Ishikawa (cell line): ENCODE data around the gene PLXNA2.

Experiments used
- CEBPB ChIP-seq: IDR thresholded peaks from 2 replicates; pipeline ENCODE4 v1.6.1; 2012
- CREB1 ChIP-seq: IDR thresholded peaks from 2 replicates; pipeline ENCODE4 v1.6.1; 2012; ENCODE audit warnings: low read depth
- EGR1 ChIP-seq: IDR thresholded peaks from 2 replicates; pipeline ENCODE4 v1.6.1; 2012
- EP300 ChIP-seq: IDR thresholded peaks from 2 replicates; pipeline ENCODE4 v1.6.1; 2012; ENCODE audit warnings: borderline replicate concordance
- FOXM1 ChIP-seq: IDR thresholded peaks from 2 replicates; pipeline ENCODE4 v1.6.1; 2012; ENCODE audit warnings: low read depth, borderline replicate concordance
- MAX ChIP-seq: IDR thresholded peaks from 2 replicates; pipeline ENCODE4 v1.6.1; 2012
- NFIC ChIP-seq: IDR thresholded peaks from 2 replicates; pipeline ENCODE4 v1.6.1; 2012
- RAD21 ChIP-seq: IDR thresholded peaks from 2 replicates; pipeline ENCODE4 v1.6.1; 2012; ENCODE audit warnings: low read depth
- REST ChIP-seq: IDR thresholded peaks from 2 replicates; pipeline ENCODE4 v1.6.1; 2012; ENCODE audit warnings: low read depth, mild to moderate bottlenecking
- TAF1 ChIP-seq: IDR thresholded peaks from 2 replicates; pipeline ENCODE4 v1.6.1; 2012; ENCODE audit warnings: low read depth, mild to moderate bottlenecking
- TCF12 ChIP-seq: IDR thresholded peaks from 2 replicates; pipeline ENCODE4 v1.6.1; 2012; ENCODE audit warnings: low read depth
- TEAD4 ChIP-seq: IDR thresholded peaks from 2 replicates; pipeline ENCODE4 v1.6.1; 2012
- USF1 ChIP-seq: IDR thresholded peaks from 2 replicates; pipeline ENCODE4 v1.6.1; 2012
- YY1 ChIP-seq: IDR thresholded peaks from 2 replicates; pipeline ENCODE4 v1.6.1; 2012; ENCODE audit warnings: low read depth
- ZBTB7A ChIP-seq: IDR thresholded peaks from 2 replicates; pipeline ENCODE4 v1.6.1; 2012; ENCODE audit warnings: low read depth

PLXNA2 gene

GRCh38 chr1:208026880-208027438 lies 217.2 kb downstream of the PLXNA2 start:
- no peak for TF ChIP-seq TEAD4

- TF ChIP-seq TAF1 (no peak), MAX (no peak), CEBPB (no peak), EP300 (no peak), EGR1 (no peak)
Measured at GRCh38 chr1:208025031-208025430, 219.2 kb downstream of the PLXNA2 start.

- TF ChIP-seq CREB1 (no peak), TEAD4 (no peak), USF1 (no peak), CEBPB (no peak), FOXM1 (no peak), EP300 (no peak), TCF12 (no peak), NFIC (no peak), REST (no peak), MAX (no peak), ZBTB7A (no peak), YY1 (no peak), TAF1 (no peak), EGR1 (no peak)
Measured at GRCh38 chr1:208024406-208024805, 219.8 kb downstream of the PLXNA2 start.

- no peak for TF ChIP-seq TAF1
- no peak for TF ChIP-seq ZBTB7A
- no peak for TF ChIP-seq REST
- no peak for TF ChIP-seq EP300
- no peak for TF ChIP-seq TCF12
- TF ChIP-seq CREB1: no peak
- TF ChIP-seq YY1: no peak
- TF ChIP-seq TEAD4: no peak
Measured at GRCh38 chr1:208019257-208019656, 224.9 kb downstream of the PLXNA2 start.

- TF ChIP-seq MAX: no peak
- no peak for TF ChIP-seq TAF1
- TF ChIP-seq EP300: no peak
- no peak for TF ChIP-seq CREB1
- no peak for TF ChIP-seq NFIC
- TF ChIP-seq CEBPB: no peak
- TF ChIP-seq TCF12: no peak
- no peak for TF ChIP-seq TEAD4
- no peak for TF ChIP-seq USF1
- no peak for TF ChIP-seq RAD21
- no peak for TF ChIP-seq YY1
- TF ChIP-seq EGR1: no peak
- TF ChIP-seq FOXM1: no peak
Measured at GRCh38 chr1:208015255-208015654, 228.9 kb downstream of the PLXNA2 start.

- no peak for TF ChIP-seq CEBPB
- no peak for TF ChIP-seq CREB1
- TF ChIP-seq TCF12: no peak
- no peak for TF ChIP-seq MAX
Measured at GRCh38 chr1:208013210-208013609, 231.0 kb downstream of the PLXNA2 start.

GRCh38 chr1:208012721-208013120 lies 231.5 kb downstream of the PLXNA2 start:
- no peak for TF ChIP-seq FOXM1
- TF ChIP-seq EGR1: no peak
- no peak for TF ChIP-seq TAF1
- no peak for TF ChIP-seq EP300
- no peak for TF ChIP-seq RAD21
- TF ChIP-seq CREB1: no peak
- TF ChIP-seq USF1: no peak
- no peak for TF ChIP-seq YY1
